ENCODE data around the gene FAM47A.

Gene FAM47A

DNA sequence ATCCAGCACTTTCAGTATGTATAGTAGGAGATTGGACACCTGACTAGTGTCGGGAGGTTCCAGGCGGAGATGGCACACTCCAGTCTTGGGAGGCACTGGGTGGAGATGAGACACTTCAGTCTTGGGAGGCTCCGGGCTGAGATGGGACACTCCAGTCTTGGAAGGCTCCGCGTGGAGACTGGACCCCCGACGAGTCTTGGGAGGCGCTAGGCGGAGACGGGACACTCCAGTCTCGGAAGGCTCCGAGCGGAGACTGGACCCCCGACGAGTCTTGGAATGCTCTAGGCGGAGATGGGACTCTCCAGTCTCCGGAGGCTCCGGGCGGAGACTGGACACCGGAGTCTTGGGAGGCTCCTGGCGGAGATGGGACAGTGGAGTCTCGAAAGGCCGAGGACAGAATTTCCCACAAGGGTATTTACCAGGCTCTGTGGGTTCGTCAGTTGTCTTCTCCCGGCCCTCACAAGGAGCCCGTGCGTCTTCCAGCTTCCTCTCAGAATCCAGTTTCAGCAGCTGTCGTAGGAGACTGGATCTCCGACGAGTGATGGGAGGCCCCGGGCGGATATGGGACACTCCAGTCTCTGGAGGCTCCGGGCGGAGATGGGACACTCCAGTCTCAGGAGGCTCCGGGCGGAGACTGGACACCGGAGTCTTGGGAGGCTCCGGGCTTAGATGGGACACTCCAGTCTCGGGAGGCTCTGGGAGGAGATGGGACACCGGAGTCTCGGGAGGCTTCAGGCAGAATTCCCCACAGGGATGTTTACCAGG is 952 bp downstream of the FAM47A start:
- Histone ChIP-seq H3K36me3 (ENCODE audit: control insufficient read depth, insufficient read depth, low read length) (no peaks in the 10 kb centered on the region), H3K4me3 (replicated peaks; ENCODE audit: low read depth, low read length) (no peak overlapping the region), H3K27me3 (replicated peaks; ENCODE audit: control insufficient read depth, insufficient read depth, low read length) (no peaks in the 10 kb centered on the region)
- TF ChIP-seq, protein P1, sequence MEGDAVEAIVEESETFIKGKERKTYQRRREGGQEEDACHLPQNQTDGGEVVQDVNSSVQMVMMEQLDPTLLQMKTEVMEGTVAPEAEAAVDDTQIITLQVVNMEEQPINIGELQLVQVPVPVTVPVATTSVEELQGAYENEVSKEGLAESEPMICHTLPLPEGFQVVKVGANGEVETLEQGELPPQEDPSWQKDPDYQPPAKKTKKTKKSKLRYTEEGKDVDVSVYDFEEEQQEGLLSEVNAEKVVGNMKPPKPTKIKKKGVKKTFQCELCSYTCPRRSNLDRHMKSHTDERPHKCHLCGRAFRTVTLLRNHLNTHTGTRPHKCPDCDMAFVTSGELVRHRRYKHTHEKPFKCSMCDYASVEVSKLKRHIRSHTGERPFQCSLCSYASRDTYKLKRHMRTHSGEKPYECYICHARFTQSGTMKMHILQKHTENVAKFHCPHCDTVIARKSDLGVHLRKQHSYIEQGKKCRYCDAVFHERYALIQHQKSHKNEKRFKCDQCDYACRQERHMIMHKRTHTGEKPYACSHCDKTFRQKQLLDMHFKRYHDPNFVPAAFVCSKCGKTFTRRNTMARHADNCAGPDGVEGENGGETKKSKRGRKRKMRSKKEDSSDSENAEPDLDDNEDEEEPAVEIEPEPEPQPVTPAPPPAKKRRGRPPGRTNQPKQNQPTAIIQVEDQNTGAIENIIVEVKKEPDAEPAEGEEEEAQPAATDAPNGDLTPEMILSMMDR (IDR thresholded peaks at IDR 0.05; ENCODE audit: insufficient read depth, low read length, poor library complexity, severe bottlenecking), result no peak
- no peak for DNase-seq (ENCODE audit: extremely low read depth, insufficient read length)

DNA sequence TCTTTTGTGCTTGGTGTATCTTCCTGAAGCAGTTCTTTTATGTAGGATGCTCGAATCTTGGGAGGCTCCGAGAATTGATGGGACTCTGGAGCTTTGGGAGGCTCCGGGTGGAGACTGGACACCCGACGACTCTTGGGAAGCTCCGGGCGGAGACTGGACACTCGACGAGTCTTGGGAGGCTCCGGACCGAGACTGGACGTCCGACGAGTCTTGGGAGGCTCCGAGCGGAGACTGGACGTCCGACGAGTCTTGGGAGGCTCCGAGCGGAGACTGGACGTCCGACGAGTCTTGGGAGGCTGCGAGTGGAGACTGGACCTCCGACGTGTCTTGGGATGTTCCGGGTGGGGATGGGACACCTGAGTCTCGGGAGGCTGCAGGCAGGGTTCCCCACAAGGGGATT is 1.6 kb downstream of the FAM47A start:
- no peak for DNase-seq (ENCODE audit: extremely low read depth, insufficient read length)
- no peak overlapping the region for H3K4me3 ChIP-seq (replicated peaks; ENCODE audit: low read depth, low read length)
- H3K36me3 ChIP-seq (ENCODE audit: control insufficient read depth, insufficient read depth, low read length), result no peaks in the 10 kb centered on the region
- TF ChIP-seq, protein P1 (IDR thresholded peaks at IDR 0.05; ENCODE audit: insufficient read depth, low read length, poor library complexity, severe bottlenecking), result no peak
- H3K27me3 ChIP-seq (replicated peaks; ENCODE audit: control insufficient read depth, insufficient read depth, low read length), result no peaks in the 10 kb centered on the region

DNA sequence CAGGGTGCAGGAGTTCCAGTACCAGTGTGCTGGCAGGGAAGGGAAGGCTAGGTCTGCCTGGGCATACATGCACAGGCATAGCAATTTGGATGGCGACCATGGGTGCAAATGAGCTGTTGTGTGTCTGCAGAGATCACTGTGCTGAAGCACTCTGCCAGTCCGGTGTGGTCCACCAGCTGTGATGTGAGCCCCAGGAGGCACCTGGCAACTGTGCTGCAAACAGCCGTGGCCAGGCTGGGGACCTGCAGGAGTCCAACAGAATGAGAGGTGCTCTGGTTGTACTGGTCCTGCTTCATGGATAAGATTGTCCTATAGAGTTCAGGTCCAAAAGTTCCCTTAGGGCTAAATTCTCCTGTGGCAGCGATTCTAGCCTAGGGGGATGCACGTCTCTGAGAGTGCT is 6.1 kb downstream of the FAM47A start:
- no peak for DNase-seq (ENCODE audit: extremely low read depth, insufficient read length)
- H3K27me3 ChIP-seq (replicated peaks; ENCODE audit: control insufficient read depth, insufficient read depth, low read length), result no peaks in the 10 kb centered on the region
- no peaks in the 10 kb centered on the region for H3K36me3 ChIP-seq (ENCODE audit: control insufficient read depth, insufficient read depth, low read length)
- TF ChIP-seq, protein P1 (IDR thresholded peaks at IDR 0.05; ENCODE audit: insufficient read depth, low read length, poor library complexity, severe bottlenecking), result no peak
- no peak overlapping the region for H3K4me3 ChIP-seq (replicated peaks; ENCODE audit: low read depth, low read length)

DNA sequence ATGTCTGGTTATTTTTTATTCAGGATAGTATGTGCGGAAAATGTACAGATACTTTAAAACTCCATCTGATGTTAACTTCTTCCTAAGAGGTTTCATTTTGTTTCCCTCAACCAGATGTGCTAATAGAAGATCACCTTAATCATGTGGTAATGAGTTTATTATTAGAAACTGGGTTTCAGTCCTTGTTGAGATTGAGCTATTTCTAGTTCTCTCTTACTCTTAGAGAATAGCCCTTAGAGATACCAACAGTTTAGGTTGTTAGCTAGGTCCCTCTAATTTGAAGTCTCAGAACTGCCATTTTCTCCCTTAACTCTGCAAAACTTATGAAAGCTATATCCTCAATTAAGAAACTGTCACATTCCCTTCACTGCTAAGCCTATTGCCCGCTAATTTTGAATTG is 13.0 kb downstream of the FAM47A start:
- H3K27me3 ChIP-seq (replicated peaks; ENCODE audit: control insufficient read depth, insufficient read depth, low read length), result no peaks in the 10 kb centered on the region
- no peak for DNase-seq (ENCODE audit: extremely low read depth, insufficient read length)
- TF ChIP-seq, protein P1 (IDR thresholded peaks at IDR 0.05; ENCODE audit: insufficient read depth, low read length, poor library complexity, severe bottlenecking), result no peak
- no peaks in the 10 kb centered on the region for H3K36me3 ChIP-seq (ENCODE audit: control insufficient read depth, insufficient read depth, low read length)
- H3K4me3 ChIP-seq (replicated peaks; ENCODE audit: low read depth, low read length), result no peak overlapping the region

DNA sequence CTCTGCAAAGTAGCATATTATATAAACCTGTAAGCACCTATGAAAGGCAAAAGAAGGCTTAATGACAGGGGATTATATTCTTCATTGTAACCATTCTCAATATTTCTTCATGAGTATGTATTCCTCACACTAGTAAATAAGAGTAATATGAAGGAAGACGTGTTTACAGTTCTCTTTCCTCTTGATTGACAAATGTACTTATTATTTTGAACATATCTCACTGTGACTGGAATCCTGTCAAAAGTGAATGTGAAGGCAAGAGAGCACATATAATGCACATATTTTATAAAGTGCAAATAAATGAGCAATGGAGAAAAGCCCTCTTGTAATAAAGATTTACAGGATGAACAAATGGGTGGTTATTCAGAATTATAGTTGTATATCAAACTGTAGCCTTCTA is 19.7 kb downstream of the FAM47A start:
- no peak for DNase-seq (ENCODE audit: extremely low read depth, insufficient read length)
- Histone ChIP-seq H3K36me3 (ENCODE audit: control insufficient read depth, insufficient read depth, low read length) (no peaks in the 10 kb centered on the region), H3K4me3 (replicated peaks; ENCODE audit: low read depth, low read length) (no peak overlapping the region), H3K27me3 (replicated peaks; ENCODE audit: control insufficient read depth, insufficient read depth, low read length) (no peaks in the 10 kb centered on the region)
- TF ChIP-seq, protein P1 (IDR thresholded peaks at IDR 0.05; ENCODE audit: insufficient read depth, low read length, poor library complexity, severe bottlenecking), result no peak
